Measurements from ENCODE around the gene GNAQ.

The GNAQ gene

DNA sequence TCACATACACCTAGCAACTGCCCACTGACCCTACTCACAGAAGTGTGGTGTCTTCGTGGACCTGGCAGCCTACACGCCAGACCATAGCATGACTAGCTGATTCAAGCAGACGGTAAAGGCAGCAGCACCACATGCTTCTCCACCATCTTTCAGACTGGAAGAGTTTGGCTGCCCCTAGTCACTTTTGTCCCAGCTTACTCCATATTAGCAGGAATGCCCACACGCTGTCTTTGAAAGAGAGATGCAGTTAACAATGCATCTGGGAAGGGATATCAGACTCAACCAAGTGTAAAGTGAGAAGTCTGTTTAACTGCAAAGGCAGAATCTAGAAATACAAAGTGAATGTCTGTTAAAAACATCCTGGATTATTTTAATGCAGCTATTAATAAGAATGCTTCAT is 206.2 kb downstream of the GNAQ start:
- Histone ChIP-seq H3K4me1 (ENCODE audit: control insufficient read depth, low read length) (peaks cover 9% of the 10 kb centered on the region), H3K36me3 (ENCODE audit: control insufficient read depth, low read length) (no peaks in the 10 kb centered on the region), H3K79me2 (ENCODE audit: control insufficient read depth, low read length) (no peaks in the 10 kb centered on the region), H3K27ac (ENCODE audit: low read depth, low read length) (no peak overlapping the region), H4K20me1 (ENCODE audit: control insufficient read depth, insufficient read depth, low read depth, low read length) (no peaks in the 10 kb centered on the region), H3F3A (ENCODE audit: control insufficient read depth, insufficient read depth) (no peaks in the 10 kb centered on the region), H3K9me3 (ENCODE audit: control insufficient read depth, insufficient read depth, low read length) (no peaks in the 10 kb centered on the region), H3K9me2 (replicated peaks; ENCODE audit: control insufficient read depth, low read length) (no peaks in the 10 kb centered on the region), H3K4me2 (ENCODE audit: low read length) (no peak overlapping the region), H3K27me3 (ENCODE audit: control insufficient read depth, low read length) (no peaks in the 10 kb centered on the region), H3K4me3 (ENCODE audit: low read length) (no peak overlapping the region)
- TF ChIP-seq EZH2phosphoT487 (IDR thresholded peaks at IDR 0.05; ENCODE audit: borderline replicate concordance, low read length) = no peak

DNA sequence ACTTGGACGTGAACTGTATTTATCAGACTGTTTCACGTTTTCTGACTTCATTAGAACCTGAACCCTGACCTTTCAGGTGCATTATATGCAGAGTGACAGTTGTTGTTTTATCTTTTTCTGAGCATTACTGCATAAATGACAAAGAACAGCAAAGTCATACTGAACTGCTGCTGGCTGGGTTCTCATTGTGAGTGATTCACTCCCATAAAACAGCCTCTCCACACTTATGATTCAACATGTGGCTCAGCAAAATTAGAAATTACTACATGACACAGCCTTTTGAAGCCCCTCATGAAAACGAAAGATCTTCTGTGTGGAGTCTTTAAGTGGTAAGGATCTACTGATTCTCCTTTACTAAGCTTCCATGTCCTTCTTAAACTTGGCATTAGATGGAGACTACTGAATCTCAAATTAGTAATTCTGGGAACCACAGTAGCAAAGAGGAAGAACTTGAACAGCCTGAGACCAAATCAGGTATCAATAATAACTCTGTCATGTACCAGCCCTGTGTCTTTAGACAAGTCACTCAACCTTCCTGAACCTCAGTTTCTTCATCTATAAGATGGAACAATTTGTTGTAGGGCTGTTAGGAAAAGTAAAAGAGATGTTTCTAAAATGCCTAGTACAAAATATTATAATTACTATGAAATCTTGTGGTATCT is 211.2 kb downstream of the GNAQ start:
- no peaks in the 10 kb centered on the region for H3K4me1 ChIP-seq (ENCODE audit: control insufficient read depth, low read length)
- no peak overlapping the region for H3K4me3 ChIP-seq (ENCODE audit: low read length)
- no peak overlapping the region for H3K4me2 ChIP-seq (ENCODE audit: low read length)
- no peaks in the 10 kb centered on the region for H3K9me2 ChIP-seq (replicated peaks; ENCODE audit: control insufficient read depth, low read length)
- no peaks in the 10 kb centered on the region for H3F3A ChIP-seq (ENCODE audit: control insufficient read depth, insufficient read depth)
- H3K9me3 ChIP-seq (ENCODE audit: control insufficient read depth, insufficient read depth, low read length) = no peaks in the 10 kb centered on the region
- no peak overlapping the region for H3K27ac ChIP-seq (ENCODE audit: low read depth, low read length)
- H4K20me1 ChIP-seq (ENCODE audit: control insufficient read depth, insufficient read depth, low read depth, low read length) = no peaks in the 10 kb centered on the region
- no peaks in the 10 kb centered on the region for H3K36me3 ChIP-seq (ENCODE audit: control insufficient read depth, low read length)
- TF ChIP-seq, protein P1, sequence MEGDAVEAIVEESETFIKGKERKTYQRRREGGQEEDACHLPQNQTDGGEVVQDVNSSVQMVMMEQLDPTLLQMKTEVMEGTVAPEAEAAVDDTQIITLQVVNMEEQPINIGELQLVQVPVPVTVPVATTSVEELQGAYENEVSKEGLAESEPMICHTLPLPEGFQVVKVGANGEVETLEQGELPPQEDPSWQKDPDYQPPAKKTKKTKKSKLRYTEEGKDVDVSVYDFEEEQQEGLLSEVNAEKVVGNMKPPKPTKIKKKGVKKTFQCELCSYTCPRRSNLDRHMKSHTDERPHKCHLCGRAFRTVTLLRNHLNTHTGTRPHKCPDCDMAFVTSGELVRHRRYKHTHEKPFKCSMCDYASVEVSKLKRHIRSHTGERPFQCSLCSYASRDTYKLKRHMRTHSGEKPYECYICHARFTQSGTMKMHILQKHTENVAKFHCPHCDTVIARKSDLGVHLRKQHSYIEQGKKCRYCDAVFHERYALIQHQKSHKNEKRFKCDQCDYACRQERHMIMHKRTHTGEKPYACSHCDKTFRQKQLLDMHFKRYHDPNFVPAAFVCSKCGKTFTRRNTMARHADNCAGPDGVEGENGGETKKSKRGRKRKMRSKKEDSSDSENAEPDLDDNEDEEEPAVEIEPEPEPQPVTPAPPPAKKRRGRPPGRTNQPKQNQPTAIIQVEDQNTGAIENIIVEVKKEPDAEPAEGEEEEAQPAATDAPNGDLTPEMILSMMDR (IDR thresholded peaks at IDR 0.05; ENCODE audit: low read depth, low read length, poor library complexity, severe bottlenecking) = no peak
- no peak for TF ChIP-seq EZH2phosphoT487 (IDR thresholded peaks at IDR 0.05; ENCODE audit: borderline replicate concordance, low read length)
- no peaks in the 10 kb centered on the region for H3K79me2 ChIP-seq (ENCODE audit: control insufficient read depth, low read length)
- H3K27me3 ChIP-seq (ENCODE audit: control insufficient read depth, low read length) = peaks cover 3% of the 10 kb centered on the region; the same call in 1 of the 2 replicates

DNA sequence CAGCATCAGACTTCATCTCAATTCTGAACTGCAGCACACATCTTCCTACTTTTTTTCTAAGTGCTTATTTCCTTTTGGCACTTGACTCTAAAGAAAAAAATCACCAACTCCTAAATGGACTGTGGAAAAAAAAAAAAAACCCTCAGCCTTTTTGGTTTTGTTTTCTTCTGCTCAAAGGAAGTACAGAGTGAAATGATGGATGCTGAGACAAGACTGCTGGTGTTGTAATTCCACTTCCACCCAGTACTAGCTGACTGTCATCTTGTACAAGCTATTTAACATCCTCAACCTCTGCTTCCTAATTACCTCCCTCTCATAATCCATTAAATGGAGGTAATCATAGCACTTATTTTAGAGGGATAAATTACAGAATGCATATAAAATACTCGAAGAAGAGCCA is 212.0 kb downstream of the GNAQ start:
- H3K79me2 ChIP-seq (ENCODE audit: control insufficient read depth, low read length) = no peaks in the 10 kb centered on the region
- H3K36me3 ChIP-seq (ENCODE audit: control insufficient read depth, low read length) = no peaks in the 10 kb centered on the region
- peaks cover 3% of the 10 kb centered on the region; the same call in 1 of the 2 replicates for H3K27me3 ChIP-seq (ENCODE audit: control insufficient read depth, low read length)
- no peaks in the 10 kb centered on the region for H3K4me1 ChIP-seq (ENCODE audit: control insufficient read depth, low read length)
- H3K9me3 ChIP-seq (ENCODE audit: control insufficient read depth, insufficient read depth, low read length) = no peaks in the 10 kb centered on the region
- no peaks in the 10 kb centered on the region for H3K9me2 ChIP-seq (replicated peaks; ENCODE audit: control insufficient read depth, low read length)
- H3F3A ChIP-seq (ENCODE audit: control insufficient read depth, insufficient read depth) = no peaks in the 10 kb centered on the region
- H3K4me2 ChIP-seq (ENCODE audit: low read length) = no peak overlapping the region
- TF ChIP-seq EZH2phosphoT487 (IDR thresholded peaks at IDR 0.05; ENCODE audit: borderline replicate concordance, low read length) = no peak
- TF ChIP-seq, protein P1 (IDR thresholded peaks at IDR 0.05; ENCODE audit: low read depth, low read length, poor library complexity, severe bottlenecking) = no peak
- H3K27ac ChIP-seq (ENCODE audit: low read depth, low read length) = no peak overlapping the region
- H4K20me1 ChIP-seq (ENCODE audit: control insufficient read depth, insufficient read depth, low read depth, low read length) = no peaks in the 10 kb centered on the region
- H3K4me3 ChIP-seq (ENCODE audit: low read length) = no peak overlapping the region

DNA sequence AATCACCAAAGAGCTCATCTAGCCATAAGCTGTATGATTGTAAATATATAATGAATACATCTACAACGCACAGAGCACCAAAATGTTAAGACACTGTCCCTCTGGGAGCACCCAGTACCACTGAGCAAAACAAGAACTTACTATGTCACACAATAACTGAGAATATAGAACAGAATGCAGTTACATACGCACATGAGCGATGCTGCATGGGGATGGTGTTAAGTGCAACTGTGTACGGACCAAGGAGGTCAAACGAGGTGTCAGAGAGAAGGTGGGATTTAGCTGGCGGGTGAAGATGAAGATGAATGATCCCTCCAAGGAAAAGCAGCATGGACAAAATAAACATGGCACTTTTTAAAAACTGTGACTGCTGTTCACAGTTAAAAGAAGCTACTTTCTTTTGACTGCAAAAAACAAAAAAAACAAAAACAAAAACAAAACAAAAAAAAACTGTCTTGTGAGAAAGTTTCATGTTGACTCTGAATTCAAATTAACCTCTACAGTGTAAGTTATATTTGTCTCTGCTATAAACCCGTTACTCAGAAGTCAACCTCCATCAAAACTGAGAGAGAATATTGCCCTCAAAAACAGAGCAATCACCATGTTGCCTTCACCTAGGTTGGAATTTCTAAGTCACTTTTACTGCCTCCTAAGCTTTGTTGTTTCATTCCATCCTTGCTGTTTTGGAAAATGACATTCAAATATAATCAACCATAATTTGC is 213.9 kb downstream of the GNAQ start:
- H3F3A ChIP-seq (ENCODE audit: control insufficient read depth, insufficient read depth) = no peaks in the 10 kb centered on the region
- no peaks in the 10 kb centered on the region for H4K20me1 ChIP-seq (ENCODE audit: control insufficient read depth, insufficient read depth, low read depth, low read length)
- no peak overlapping the region for H3K4me2 ChIP-seq (ENCODE audit: low read length)
- H3K27me3 ChIP-seq (ENCODE audit: control insufficient read depth, low read length) = peaks cover 3% of the 10 kb centered on the region; the same call in 1 of the 2 replicates
- no peak for TF ChIP-seq EZH2phosphoT487 (IDR thresholded peaks at IDR 0.05; ENCODE audit: borderline replicate concordance, low read length)
- TF ChIP-seq, protein P1 (IDR thresholded peaks at IDR 0.05; ENCODE audit: low read depth, low read length, poor library complexity, severe bottlenecking) = no peak
- no peaks in the 10 kb centered on the region for H3K36me3 ChIP-seq (ENCODE audit: control insufficient read depth, low read length)
- no peaks in the 10 kb centered on the region for H3K79me2 ChIP-seq (ENCODE audit: control insufficient read depth, low read length)
- no peaks in the 10 kb centered on the region for H3K4me1 ChIP-seq (ENCODE audit: control insufficient read depth, low read length)
- no peak overlapping the region for H3K27ac ChIP-seq (ENCODE audit: low read depth, low read length)
- no peaks in the 10 kb centered on the region for H3K9me2 ChIP-seq (replicated peaks; ENCODE audit: control insufficient read depth, low read length)
- no peak overlapping the region for H3K4me3 ChIP-seq (ENCODE audit: low read length)
- no peaks in the 10 kb centered on the region for H3K9me3 ChIP-seq (ENCODE audit: control insufficient read depth, insufficient read depth, low read length)

Measured in DOHH2 (cell line).